Measurements from ENCODE around the gene CRAT.

Gene CRAT

DNA sequence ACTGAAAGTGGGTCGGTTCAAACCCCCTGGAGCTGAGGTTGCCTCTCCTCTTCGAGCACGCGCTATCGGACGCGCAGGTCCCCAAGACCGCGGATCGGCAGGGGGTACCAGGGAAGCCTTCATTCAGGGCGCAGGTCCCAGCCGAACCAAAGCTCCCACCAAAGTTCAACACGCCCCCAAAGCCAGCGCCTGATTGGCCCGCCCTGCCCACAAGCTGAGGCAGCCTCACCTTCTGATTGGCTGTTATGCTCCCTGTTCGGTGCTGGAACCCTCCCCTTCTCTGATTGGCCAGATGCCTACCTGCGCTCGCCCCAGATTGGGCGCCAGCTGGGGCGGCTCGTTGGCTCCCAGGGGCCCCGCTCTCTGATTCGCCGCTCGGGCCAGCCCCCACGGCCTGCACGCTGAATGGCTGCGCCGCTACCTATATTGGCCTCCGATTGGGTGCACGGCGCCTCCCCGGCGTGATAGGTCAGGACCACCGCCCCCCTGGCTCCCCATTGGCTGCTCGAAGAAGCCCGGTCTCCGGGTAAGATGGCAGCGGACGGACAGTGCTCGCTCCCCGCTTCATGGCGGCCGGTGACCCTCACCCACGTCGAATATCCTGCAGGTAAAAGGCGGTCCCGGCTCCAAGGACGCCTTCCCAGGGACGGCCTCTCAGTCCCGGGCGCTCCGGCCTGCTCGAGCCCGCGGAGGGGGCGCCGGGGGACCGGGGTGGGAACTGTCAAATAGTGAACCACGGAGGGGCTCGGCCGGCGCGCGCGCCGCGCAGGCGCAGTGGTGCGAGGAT, 29.8 kb downstream of the CRAT start, which contains the start of gene DOLPP1:
DOLPP1 (plus strand) TSS at position 511 of the 787 bp plus-strand sequence; CDS start at position 532, 21 bp downstream.
- peak; percentile 95 for DNase-seq

DNA sequence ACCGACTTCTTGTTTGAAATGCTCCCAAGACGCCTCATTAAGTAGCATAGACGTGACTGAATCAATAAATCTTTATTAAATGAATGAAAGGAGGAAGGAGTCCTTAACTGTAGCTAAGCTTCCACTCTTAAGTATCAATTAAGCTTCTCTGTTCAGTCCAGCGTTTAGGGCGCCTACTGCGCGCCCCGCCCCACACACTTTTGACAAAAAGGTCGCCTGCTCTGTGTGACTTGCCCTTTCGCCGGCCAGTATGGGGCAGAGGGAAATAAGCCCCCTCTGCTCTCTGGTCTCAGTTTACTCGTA, 30.3 kb downstream of the CRAT start:
- DNase-seq = no peak

- DNase-seq = no peak
Measured at GRCh38 chr9:129079829-129080228, 30.8 kb downstream of the CRAT start.

DNA sequence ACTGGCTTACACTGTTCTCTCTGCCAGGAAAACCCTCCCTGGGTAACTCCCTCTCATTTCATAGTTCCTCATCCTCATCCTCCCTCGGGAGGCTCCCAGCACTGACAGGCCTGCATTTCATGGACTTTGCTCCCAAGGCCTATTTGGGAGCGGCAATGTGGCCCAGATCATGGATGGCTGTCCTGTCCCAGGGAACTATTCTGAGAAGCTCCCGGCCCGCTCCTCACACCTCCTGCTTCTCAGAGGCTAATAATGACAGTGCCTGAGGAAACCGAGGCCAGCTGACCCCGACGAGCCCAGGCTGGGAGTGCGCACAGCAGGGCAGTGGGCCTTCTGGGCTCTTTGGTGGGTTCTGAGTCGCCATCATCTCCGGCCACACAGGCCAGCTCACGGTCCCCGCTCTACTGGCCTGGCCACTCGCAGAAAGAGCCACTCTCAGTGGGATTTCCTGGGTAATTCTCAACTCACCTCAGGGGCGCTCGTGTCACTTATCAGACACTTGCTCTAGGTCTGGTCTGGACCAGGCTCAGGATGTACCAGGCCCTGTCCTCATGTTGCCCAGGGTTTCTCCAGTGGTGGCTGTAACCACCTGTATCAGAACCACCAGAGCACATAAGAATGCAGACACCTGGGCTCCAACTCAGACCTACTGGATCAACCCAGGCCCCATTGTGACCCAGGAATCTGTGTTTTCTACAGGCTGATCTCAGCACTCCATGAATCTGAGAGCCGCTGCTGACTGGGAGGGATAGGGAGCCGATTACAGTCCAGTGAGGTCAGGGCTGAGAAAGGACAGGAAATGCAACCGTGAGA, 31.7 kb downstream of the CRAT start:
- DNase-seq = no peak

DNA sequence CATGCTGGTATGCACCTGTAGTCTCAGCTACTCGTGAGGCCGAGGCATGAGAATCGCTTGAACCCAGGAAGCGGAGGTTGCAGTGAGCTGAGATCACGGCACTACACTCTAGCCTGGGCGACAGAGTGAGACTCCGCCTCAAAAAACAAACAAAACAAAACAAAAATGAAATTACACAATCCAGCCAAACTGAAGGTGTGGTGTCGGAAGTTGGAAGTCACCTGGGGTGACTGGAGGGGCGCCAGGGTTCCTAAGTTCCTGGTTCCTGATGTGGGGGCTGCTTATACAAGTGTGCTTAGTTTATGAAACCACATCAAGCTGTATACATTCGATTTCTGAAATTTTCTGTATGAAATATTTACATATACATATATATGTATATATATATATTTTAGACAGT, 33.4 kb downstream of the CRAT start:
- no peak for DNase-seq

DNA sequence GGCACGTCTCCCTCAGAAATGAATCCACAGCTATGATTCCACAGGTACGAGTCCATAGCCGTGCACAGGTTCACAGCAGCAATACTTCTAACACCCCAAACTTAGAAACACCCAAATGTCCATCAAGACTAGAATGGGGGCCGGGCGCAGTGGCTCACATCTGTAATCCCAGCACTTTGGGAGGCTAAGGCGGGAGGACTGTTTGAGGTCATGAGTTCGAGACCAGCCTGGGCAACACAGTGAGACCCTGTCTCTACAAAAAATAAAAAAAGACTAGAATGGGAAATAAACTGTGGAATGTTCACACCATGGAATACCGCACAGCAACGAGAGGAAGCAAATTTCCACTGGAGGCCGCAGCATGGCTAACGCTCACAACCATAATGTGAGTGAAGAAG, 34.0 kb downstream of the CRAT start:
- DNase-seq = no peak

- no peak for DNase-seq
Measured at GRCh38 chr9:129075996-129076639, 34.5 kb downstream of the CRAT start.

- DNase-seq = no peak
Measured at GRCh38 chr9:129074106-129074505, 36.5 kb downstream of the CRAT start.

DNA sequence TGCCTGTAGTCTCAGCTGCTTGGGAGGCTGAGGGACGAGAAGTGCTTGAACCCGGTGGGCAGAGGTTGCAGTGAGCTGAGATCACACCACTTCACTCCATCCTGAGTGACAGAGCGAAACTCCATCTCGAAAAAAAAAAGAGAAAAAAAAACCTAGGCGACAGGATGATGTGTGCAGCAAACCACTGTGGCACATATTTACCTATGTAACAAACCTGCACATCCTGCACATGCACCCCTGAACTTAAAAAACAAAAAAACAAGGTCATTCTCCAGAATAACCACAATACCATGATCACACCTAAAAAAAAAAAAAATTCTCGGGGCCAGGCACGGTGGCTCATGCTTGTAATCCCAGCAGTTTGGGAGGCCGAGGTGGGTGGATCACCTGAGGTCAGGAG, 37.2 kb downstream of the CRAT start:
- no peak for DNase-seq

DNA sequence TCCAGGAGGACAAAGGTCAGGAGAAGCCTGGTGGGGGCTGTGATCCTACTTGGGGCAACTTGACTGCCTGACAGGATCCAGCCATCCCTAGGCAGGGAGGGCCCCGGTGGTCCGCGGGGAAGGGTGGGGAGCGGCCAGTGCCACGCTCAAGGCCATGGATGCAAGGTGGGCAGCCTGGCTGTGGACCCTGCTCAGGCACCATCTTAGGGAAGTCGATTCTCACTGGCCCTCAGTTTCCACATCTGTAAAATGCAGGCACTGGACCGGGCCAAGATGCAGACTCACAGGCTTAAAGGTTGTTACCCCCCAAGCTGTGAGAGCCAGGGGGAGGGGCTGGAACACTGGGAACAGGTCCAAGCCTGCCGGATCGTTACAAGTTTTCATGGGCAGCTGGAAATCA, 38.4 kb downstream of the CRAT start:
- DNase-seq = no peak

DNA sequence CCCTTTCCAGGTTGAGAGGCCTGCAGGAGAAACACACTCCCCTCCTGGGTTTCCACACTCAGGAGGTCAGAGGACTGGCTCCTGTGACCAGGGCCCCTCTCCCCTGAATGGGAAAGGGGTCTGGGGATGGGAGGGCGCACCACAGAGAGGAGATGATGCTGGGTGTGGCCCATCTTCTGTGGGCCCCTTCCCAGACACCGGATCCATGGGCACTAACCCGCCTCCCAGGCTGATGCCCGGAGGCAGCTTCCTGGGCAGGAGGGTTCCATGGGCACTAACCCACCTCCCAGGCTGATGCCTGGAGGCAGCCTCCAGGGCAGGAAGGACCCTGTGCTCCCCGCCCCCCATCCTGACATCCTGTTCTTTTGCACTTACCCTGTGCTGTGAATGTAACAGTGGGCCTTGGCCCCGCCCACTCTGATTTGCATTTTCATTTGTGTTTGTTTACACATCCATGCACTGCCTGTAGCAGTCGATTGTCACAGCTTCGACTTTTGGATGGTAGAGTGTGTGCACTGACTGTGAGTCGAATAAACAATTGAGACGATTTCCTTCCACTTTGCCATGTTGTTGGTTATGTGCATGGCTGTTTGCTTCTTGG, 39.0 kb downstream of the CRAT start:
- no peak for DNase-seq

DNA sequence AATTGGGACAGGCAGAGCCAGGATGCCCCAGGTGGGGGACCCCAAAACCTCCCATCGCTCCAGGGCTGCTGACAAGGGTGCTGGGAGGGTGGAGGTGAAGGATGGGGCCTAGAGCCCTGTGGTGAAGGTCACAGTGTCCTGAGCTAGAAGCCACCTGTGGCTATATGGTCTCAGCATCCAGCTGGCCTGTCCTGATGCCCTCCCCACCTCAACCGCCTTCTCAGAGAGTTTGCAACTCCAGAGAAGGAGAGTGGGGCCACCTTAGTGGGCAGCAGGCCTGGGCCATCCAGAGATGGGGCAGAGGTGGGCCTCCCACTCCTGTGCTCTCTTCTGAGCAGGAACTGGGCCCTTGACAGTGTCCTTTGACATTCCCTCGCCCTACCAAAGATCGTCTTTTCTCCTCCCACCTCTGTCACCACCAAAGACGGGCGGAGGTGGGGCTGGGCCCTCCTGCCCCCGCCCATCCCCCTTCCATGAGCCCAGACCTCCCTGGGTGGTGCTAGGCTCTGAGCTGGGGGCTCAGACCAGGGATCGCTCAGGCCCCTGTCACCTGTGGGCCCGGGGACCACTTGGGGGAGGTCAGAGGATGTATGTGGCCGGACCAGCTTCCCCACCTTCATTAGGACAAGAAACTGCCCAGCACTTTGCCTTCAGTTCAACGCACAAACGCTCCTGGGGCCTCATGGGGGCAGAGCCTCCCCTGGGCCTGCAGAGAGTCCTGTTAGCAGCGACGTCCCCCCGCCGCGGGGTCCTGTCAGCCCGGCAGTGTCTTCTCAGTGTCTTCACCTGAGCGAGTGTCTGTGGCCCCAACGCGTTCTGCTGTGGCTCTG, 39.7 kb downstream of the CRAT start:
- DNase-seq = no peak

- no peak for DNase-seq
Measured at GRCh38 chr9:129069862-129070641, 40.5 kb downstream of the CRAT start.

DNA sequence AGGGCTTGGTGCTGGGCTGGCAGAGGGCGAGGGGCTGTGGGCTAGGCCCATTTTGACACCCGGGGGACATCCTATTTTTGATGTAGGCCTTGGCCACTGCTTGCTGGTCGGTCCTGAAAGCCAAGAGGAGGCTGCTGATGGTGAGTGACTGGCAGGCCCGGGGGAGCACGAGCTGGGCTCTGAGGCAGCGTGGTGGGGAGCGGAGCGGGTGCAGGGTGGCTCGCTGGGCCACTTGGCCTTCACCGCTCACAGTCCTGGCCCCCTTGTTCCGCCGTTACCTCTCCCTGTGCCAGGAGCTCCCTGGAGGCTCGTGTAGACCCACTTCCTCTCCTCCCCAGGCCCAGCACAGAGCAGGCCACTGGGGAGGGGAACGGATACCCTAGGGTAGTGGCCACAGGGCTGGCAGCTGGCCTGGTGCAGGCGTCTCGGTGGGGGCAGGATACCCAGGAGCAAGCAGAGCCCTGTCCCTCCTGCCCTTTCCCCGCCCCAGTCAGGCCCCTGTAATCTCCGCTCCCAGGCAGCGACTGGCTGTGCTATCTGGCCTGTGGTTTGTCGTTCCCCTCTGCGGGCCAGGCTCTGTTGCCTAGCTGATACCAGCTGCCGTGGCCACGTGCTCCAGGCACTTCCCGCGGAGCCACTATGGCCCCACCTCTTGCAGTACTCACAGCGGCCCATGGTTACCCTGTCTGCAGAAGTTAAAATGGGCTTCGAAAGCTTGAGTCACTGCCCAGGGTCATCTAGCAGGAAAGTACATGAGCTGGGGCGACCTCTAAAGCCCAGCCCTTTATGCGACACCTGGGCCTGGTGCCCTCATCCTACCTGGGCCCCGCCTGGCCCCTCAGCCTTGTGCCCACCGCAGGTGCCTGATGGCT, 41.4 kb downstream of the CRAT start:
- DNase-seq = no peak

GRCh38 chr9:129068110-129068509, 42.5 kb downstream of the CRAT start:
- no peak for DNase-seq

DNA sequence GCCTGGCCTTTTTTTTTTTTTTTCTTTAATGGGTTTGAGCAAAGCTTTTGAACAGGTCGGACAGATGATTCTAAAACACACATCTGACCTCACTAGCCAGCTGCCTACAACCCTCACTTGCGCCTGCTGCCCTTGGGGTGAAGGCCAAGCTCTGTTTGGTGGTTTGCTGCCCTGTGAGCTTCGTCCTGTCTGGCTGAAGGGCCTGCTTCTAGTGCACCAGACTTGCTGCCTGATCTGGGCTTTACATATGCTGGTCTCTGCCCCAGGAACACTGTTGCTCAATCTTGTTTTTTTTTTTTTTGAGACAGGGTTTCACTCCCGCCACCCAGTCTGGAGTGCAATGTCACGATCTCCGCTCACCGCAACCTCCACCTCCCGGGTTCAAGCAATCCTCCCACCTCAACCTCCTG, 46.1 kb downstream of the CRAT start:
- no peak for DNase-seq

- DNase-seq = no peak
Measured at GRCh38 chr9:129063061-129063460, 47.5 kb downstream of the CRAT start.

- no peak for DNase-seq
Measured at GRCh38 chr9:129060991-129061390, 49.6 kb downstream of the CRAT start.

- DNase-seq = no peak
Measured at GRCh38 chr9:129059796-129060785, 50.5 kb downstream of the CRAT start.
